ENCODE data around the gene PRUNE2. TPM values are rescaled to one million over a fixed set of nuclear protein-coding genes. Genes with fewer than 3 reads are reported as not detected.

The PRUNE2 gene
- polyA plus RNA-seq, 1 of the 3 experiments (the other 2 are of a cell fraction), result 13.0 TPM

GRCh38 chr9:76573905-76574760 lies 331.8 kb downstream of the PRUNE2 start:
- H3F3A ChIP-seq (replicated peaks; ENCODE audit: insufficient read depth), result no peaks in the 10 kb centered on the region
- H3K27me3 ChIP-seq (ENCODE audit: insufficient read depth), result peaks cover 57% of the 10 kb centered on the region; the same call in 1 of the 2 replicates
- TF ChIP-seq MXI1 (IDR thresholded peaks at IDR 0.05; ENCODE audit: low read depth, low read length) (no peak), CHD2 (IDR thresholded peaks at IDR 0.05; ENCODE audit: low read length, partially characterized antibody) (no peak), TCF12 (IDR thresholded peaks at IDR 0.05) (no peak)
- H3K4me2 ChIP-seq, result no peak overlapping the region
- DNase-seq, result no peak
- no peak overlapping the region for H3K27ac ChIP-seq (ENCODE audit: low read depth in 2 of 2, low read length in 1 of 2)
- H3K4me3 ChIP-seq (ENCODE audit: low read depth in 2 of 2, low read length in 1 of 2), result no peak overlapping the region
- no peak overlapping the region for H2AFZ ChIP-seq (ENCODE audit: low read depth)
- no peaks in the 10 kb centered on the region for H4K20me1 ChIP-seq (ENCODE audit: insufficient read depth)
- WGBS (ENCODE audit: low lambda C conversion rate), result 21% methylated on average over 7 of the region's 9 CpGs
- CTCF ChIA-PET, result no interaction called here
- no peaks in the 10 kb centered on the region for H3K79me2 ChIP-seq (ENCODE audit: insufficient read depth)
- no peaks in the 10 kb centered on the region for H3K9me2 ChIP-seq
- H3K9ac ChIP-seq, result no peak overlapping the region
- H3K4me1 ChIP-seq (ENCODE audit: control insufficient read depth in 1 of 2, insufficient read depth in 2 of 2, low read depth in 1 of 2, low read length in 1 of 2), result no peaks in the 10 kb centered on the region
- H3K36me3 ChIP-seq (replicated peaks in 1 of 2; ENCODE audit: control insufficient read depth in 1 of 2, insufficient read depth in 2 of 2, low read length in 1 of 2), result no peaks in the 10 kb centered on the region
- no peaks in the 10 kb centered on the region for H3K9me3 ChIP-seq
- POLR2A ChIA-PET, result no interaction called here

GRCh38 chr9:76573408-76573807 lies 332.5 kb downstream of the PRUNE2 start:
- H4K20me1 ChIP-seq (ENCODE audit: insufficient read depth), result no peaks in the 10 kb centered on the region
- H3K4me2 ChIP-seq, result no peak overlapping the region
- TF ChIP-seq GABPA (IDR thresholded peaks at IDR 0.05; ENCODE audit: low read depth) (no peak), ELF1 (IDR thresholded peaks at IDR 0.05) (no peak), YY1 (IDR thresholded peaks at IDR 0.05; ENCODE audit: low read depth) (no peak), REST (IDR thresholded peaks at IDR 0.05; ENCODE audit: low read depth, low read length) (no peak), CHD2 (IDR thresholded peaks at IDR 0.05; ENCODE audit: low read length, partially characterized antibody) (no peak), SMC3 (IDR thresholded peaks at IDR 0.05; ENCODE audit: low read depth, low read length) (no peak), TCF12 (IDR thresholded peaks at IDR 0.05) (no peak), RFX5 (IDR thresholded peaks at IDR 0.05; ENCODE audit: low read length) (no peak), EZH2phosphoT487 (IDR thresholded peaks at IDR 0.05; ENCODE audit: borderline replicate concordance, low read depth) (no peak), FOSL2 (IDR thresholded peaks at IDR 0.05; ENCODE audit: borderline replicate concordance, low read depth) (no peak), CTCF (IDR thresholded peaks at IDR 0.05) (no peak), POLR2AphosphoS5 (IDR thresholded peaks at IDR 0.05; ENCODE audit: low read depth, low read length) (no peak), SIN3A (IDR thresholded peaks at IDR 0.05; ENCODE audit: borderline replicate concordance, low read depth, low read length) (no peak), TAF1 (IDR thresholded peaks at IDR 0.05; ENCODE audit: borderline replicate concordance, low read depth, low read length) (no peak)
- no peak overlapping the region for H3K27ac ChIP-seq (ENCODE audit: low read depth in 2 of 2, low read length in 1 of 2)
- CTCF ChIA-PET, result no interaction called here
- H3K9ac ChIP-seq, result no peak overlapping the region
- H3K9me2 ChIP-seq, result no peaks in the 10 kb centered on the region
- no peaks in the 10 kb centered on the region for H3K36me3 ChIP-seq (replicated peaks in 1 of 2; ENCODE audit: control insufficient read depth in 1 of 2, insufficient read depth in 2 of 2, low read length in 1 of 2)
- H2AFZ ChIP-seq (ENCODE audit: low read depth), result no peak overlapping the region
- H3K79me2 ChIP-seq (ENCODE audit: insufficient read depth), result no peaks in the 10 kb centered on the region
- H3K9me3 ChIP-seq, result no peaks in the 10 kb centered on the region
- no peaks in the 10 kb centered on the region for H3K4me1 ChIP-seq (ENCODE audit: control insufficient read depth in 1 of 2, insufficient read depth in 2 of 2, low read depth in 1 of 2, low read length in 1 of 2)
- no peaks in the 10 kb centered on the region for H3F3A ChIP-seq (replicated peaks; ENCODE audit: insufficient read depth)
- H3K27me3 ChIP-seq (ENCODE audit: insufficient read depth), result peaks cover 55% of the 10 kb centered on the region; the same call in 1 of the 2 replicates
- POLR2A ChIA-PET, result no interaction called here
- no peak for DNase-seq
- no peak overlapping the region for H3K4me3 ChIP-seq (ENCODE audit: low read depth in 2 of 2, low read length in 1 of 2)
